Keratinocyte (primary cell): ENCODE results near the gene AMBRA1. TPM values are rescaled to one million over a fixed set of nuclear protein-coding genes. Genes with fewer than 3 reads are reported as not detected.
A peak's percentile ranks its signal among the peaks of the same experiment; 100 is the strongest.

Experiments
- DNase-seq: peaks from one replicate; pipeline ENCODE4 v3.0.0-alpha.2; 2011; ENCODE audit warnings: low read depth, missing footprints, low spot score
- FAIRE-seq: peaks from 2 replicates; lab custom pipeline; 2011; peaks lifted over from hg19 to GRCh38; lab: Jason Lieb, UNC
- H2AFZ ChIP-seq: 2 replicates; pipeline ENCODE4 v1.6.0; 2012; ENCODE audit warnings: low read length, control low read depth, inconsistent platforms; ENCODE audit not compliant: control insufficient read depth
- H3K27ac ChIP-seq: 2 replicates; pipeline ENCODE4 v1.5.1; 2011; ENCODE audit warnings: low read length; ENCODE audit not compliant: control insufficient read depth, insufficient read depth
- H3K27me3 ChIP-seq: 3 replicates; pipeline ENCODE4 v1.6.0; 2011; ENCODE audit warnings: low read length; ENCODE audit not compliant: control insufficient read depth, insufficient read depth; ENCODE audit errors: extremely low read depth
- H3K36me3 ChIP-seq, 2 experiments: 2 replicates in 1 of 2; 3 replicates in 1 of 2; pipeline ENCODE4 v1.5.1; 2011; ENCODE audit warnings: low read length in 2 of 2, mild to moderate bottlenecking in 1 of 2; ENCODE audit not compliant: control insufficient read depth in 2 of 2, insufficient read depth in 2 of 2; ENCODE audit errors: extremely low read depth in 1 of 2
- H3K4me1 ChIP-seq: 3 replicates; pipeline ENCODE4 v1.5.1; 2011; ENCODE audit warnings: low read length; ENCODE audit not compliant: control insufficient read depth, insufficient read depth; ENCODE audit errors: extremely low read depth
- H3K4me2 ChIP-seq: 3 replicates; pipeline ENCODE4 v1.6.0; 2011; ENCODE audit warnings: low read depth, low read length; ENCODE audit not compliant: control insufficient read depth, insufficient read depth; ENCODE audit errors: extremely low read depth
- H3K4me3 ChIP-seq, 3 experiments: fragments of 200-600 bp in 1 of 3; sonication (generic) in 1 of 3; 2 replicates in 2 of 3; 3 replicates in 1 of 3; pipeline ENCODE4 v1.5.1; 2011 to 2016; ENCODE audit warnings: low read length in 3 of 3, mild to moderate bottlenecking in 3 of 3, control low read depth in 2 of 3, inconsistent platforms in 1 of 3, low read depth in 1 of 3, mixed read lengths in 1 of 3, mixed run types in 1 of 3, moderate library complexity in 1 of 3; ENCODE audit not compliant: control insufficient read depth in 2 of 3, insufficient read depth in 2 of 3; ENCODE audit errors: extremely low read depth in 1 of 3
- H3K79me2 ChIP-seq: 2 replicates; pipeline ENCODE4 v1.6.0; 2012; ENCODE audit warnings: low read length; ENCODE audit not compliant: control insufficient read depth, insufficient read depth
- H3K9ac ChIP-seq: 3 replicates; pipeline ENCODE4 v1.6.0; 2011; ENCODE audit warnings: low read length; ENCODE audit not compliant: control insufficient read depth, insufficient read depth; ENCODE audit errors: extremely low read depth
- H3K9me1 ChIP-seq: 3 replicates; pipeline ENCODE4 v1.6.0; 2011; ENCODE audit warnings: low read length; ENCODE audit not compliant: control insufficient read depth, insufficient read depth; ENCODE audit errors: extremely low read depth
- H3K9me3 ChIP-seq: 2 replicates; pipeline ENCODE4 v1.5.1; 2012; ENCODE audit warnings: low read depth, low read length; ENCODE audit not compliant: control insufficient read depth
- H4K20me1 ChIP-seq: 3 replicates; pipeline ENCODE4 v1.6.0; 2011; ENCODE audit warnings: low read length; ENCODE audit not compliant: control insufficient read depth, insufficient read depth; ENCODE audit errors: extremely low read depth
- EZH2 ChIP-seq: IDR thresholded peaks from one replicate; pipeline ENCODE4 v1.6.1; 2012; ENCODE audit warnings: inconsistent platforms, mild to moderate bottlenecking, low read length, moderate library complexity
- dilution Hi-C: fragments of 300-500 bp; cut with MboI; formaldehyde crosslinking; loops from one replicate; pipeline ENCODE4 v1.7.0; 2020; ENCODE audit warnings: low sequenced_read_pairs; ENCODE audit not compliant: extremely low pct_ligation_motif_present
- polyA plus RNA-seq, 5 experiments: library from polyadenylated mRNA; depleted of rRNA in 3 of 5; stranded (reverse) in 3 of 5; stranded (forward) in 1 of 5; unstranded in 1 of 5; fragments of >200 nt; gene quantifications; 1 replicate in 1 of 5; 2 replicates in 3 of 5; 3 replicates in 1 of 5; pipeline versions ENCODE4 v1.2.1 to v1.2.3, GENCODE V29; 2011 to 2012; ENCODE audit warnings: missing spikeins in 2 of 5, low read depth in 1 of 5, low replicate concordance in 1 of 5
- TF ChIP-seq, protein P1 (sequence below), 3 experiments: IDR thresholded peaks in 1 of 3; conservative IDR thresholded peaks in 1 of 3; optimal IDR thresholded peaks in 1 of 3; 2 replicates in 2 of 3; 3 replicates in 1 of 3; pipeline versions ENCODE3 to v1.5.1; 2011; ENCODE audit warnings: low read length in 3 of 3, mild to moderate bottlenecking in 3 of 3, moderate library complexity in 2 of 3, control low read depth in 1 of 3, inconsistent platforms in 1 of 3; ENCODE audit not compliant: insufficient read depth in 2 of 3; ENCODE audit errors: extremely low read depth in 1 of 3

AMBRA1 gene
- polyA plus RNA-seq, 1 donor (not counting 4 experiments of a cell fraction or from before 2014, with no cell fraction given): 10.5 TPM

DNA sequence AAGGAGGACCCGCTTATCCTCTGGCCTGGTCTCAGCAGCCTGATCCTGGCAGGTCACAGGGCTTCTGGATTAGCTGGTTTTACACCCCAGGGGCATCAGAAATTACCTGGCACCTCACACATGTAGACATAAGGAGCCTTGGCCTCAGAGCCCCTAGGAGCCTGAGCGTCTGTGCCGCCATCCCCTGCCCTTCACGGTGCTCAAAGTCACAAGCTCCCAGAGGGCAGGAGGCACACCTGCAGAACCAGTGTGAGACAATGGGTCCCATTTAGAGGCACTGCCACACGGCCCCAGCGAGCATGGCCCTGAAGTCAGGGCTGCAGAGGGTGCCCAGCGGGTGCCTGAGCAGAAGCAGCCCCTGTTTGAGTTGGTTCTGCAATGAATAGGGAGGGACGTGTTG, 242.7 kb downstream of the AMBRA1 start:
- H3K79me2 ChIP-seq: peaks cover 84% of the 10 kb centered on the region
- H2AFZ ChIP-seq: no peak overlapping the region
- FAIRE-seq (no peak), DNase-seq (no peak)
- H3K27ac ChIP-seq: no peak overlapping the region
- H4K20me1 ChIP-seq: peaks cover 3% of the 10 kb centered on the region
- H3K9me3 ChIP-seq: no peaks in the 10 kb centered on the region
- H3K4me2 ChIP-seq: peak overlapping the region; percentile 11
- H3K9ac ChIP-seq: peak overlapping the region; percentile 32
- TF ChIP-seq EZH2: no peak
- TF ChIP-seq, protein P1, sequence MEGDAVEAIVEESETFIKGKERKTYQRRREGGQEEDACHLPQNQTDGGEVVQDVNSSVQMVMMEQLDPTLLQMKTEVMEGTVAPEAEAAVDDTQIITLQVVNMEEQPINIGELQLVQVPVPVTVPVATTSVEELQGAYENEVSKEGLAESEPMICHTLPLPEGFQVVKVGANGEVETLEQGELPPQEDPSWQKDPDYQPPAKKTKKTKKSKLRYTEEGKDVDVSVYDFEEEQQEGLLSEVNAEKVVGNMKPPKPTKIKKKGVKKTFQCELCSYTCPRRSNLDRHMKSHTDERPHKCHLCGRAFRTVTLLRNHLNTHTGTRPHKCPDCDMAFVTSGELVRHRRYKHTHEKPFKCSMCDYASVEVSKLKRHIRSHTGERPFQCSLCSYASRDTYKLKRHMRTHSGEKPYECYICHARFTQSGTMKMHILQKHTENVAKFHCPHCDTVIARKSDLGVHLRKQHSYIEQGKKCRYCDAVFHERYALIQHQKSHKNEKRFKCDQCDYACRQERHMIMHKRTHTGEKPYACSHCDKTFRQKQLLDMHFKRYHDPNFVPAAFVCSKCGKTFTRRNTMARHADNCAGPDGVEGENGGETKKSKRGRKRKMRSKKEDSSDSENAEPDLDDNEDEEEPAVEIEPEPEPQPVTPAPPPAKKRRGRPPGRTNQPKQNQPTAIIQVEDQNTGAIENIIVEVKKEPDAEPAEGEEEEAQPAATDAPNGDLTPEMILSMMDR (optimal IDR thresholded peaks at IDR 0.05 in 1 of 3, IDR thresholded peaks at IDR 0.05 in 1 of 3, conservative IDR thresholded peaks at IDR 0.05 in 1 of 3; ENCODE audit: extremely low read depth in 1 of 3, insufficient read depth in 2 of 3, low read length in 3 of 3): no peak
- peaks cover 5% of the 10 kb centered on the region for H3K9me1 ChIP-seq
- no peak overlapping the region for H3K4me3 ChIP-seq
- no peaks in the 10 kb centered on the region for H3K27me3 ChIP-seq
- H3K36me3 ChIP-seq: peaks cover 5 to 26% of the 10 kb centered on the region in 2 experiments
- peaks cover 62% of the 10 kb centered on the region for H3K4me1 ChIP-seq
- dilution Hi-C loops: no loop called here

DNA sequence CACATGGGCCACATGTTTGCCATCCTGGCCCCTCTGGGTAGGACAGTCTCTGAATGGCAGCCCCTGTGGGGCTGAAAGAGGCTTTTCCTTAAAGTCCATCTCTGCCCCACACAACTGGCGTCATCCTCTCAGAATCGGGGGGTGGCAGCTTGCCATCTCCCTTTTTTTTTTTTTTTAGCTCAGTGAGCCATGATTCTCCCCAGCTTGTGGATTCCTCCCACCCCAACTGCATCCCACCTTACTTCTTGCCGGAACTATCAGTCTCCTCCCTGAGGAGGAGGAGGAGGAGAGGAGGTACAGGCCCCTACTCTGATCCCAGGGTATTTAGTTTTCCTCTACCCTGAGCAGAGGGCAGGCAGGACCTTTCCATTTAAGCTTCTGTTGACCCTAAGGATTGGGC, 243.1 kb downstream of the AMBRA1 start:
- TF ChIP-seq EZH2: no peak
- TF ChIP-seq, protein P1 (optimal IDR thresholded peaks at IDR 0.05 in 1 of 3, IDR thresholded peaks at IDR 0.05 in 1 of 3, conservative IDR thresholded peaks at IDR 0.05 in 1 of 3; ENCODE audit: extremely low read depth in 1 of 3, insufficient read depth in 2 of 3, low read length in 3 of 3): no peak
- Histone ChIP-seq H2AFZ (no peak overlapping the region), H3K36me3 (peaks cover 5 to 24% of the 10 kb centered on the region in 2 experiments), H3K9ac (no peak overlapping the region), H4K20me1 (peaks cover 3% of the 10 kb centered on the region), H3K4me2 (no peak overlapping the region), H3K9me1 (peaks cover 5% of the 10 kb centered on the region), H3K79me2 (peaks cover 87% of the 10 kb centered on the region), H3K9me3 (no peaks in the 10 kb centered on the region), H3K4me1 (peaks cover 67% of the 10 kb centered on the region), H3K27ac (no peak overlapping the region), H3K4me3 (no peak overlapping the region), H3K27me3 (no peaks in the 10 kb centered on the region)
- DNase-seq (no peak), FAIRE-seq (no peak)
- dilution Hi-C loops: no loop called here
